Activated CD4-positive, alpha-beta T cell treated with anti-CD3 and anti-CD28 coated beads for 36 hours (primary cell): ENCODE measurements around the gene RASGRP2. TPM values are rescaled to one million over a fixed set of nuclear protein-coding genes. Genes with fewer than 3 reads are reported as not detected.
A peak's percentile ranks its signal among the peaks of the same experiment; 100 is the strongest.

ENCODE experiments used
- ATAC-seq: fragments of 200-7000 bp; cut with Tn5 transposase; one replicate; pipeline ENCODE4 v1.10.0; 2021; ENCODE audit warnings: mild to moderate bottlenecking, moderate library complexity
- CTCF ChIA-PET: fragments of 350-600 bp; sonication (Branson Sonifier 250); formaldehyde crosslinking; loops from one replicate; lab custom pipeline; 2021; ENCODE audit warnings: antibody characterized with exemption; lab: Charles Lee
- POLR2A ChIA-PET: fragments of 350-600 bp; sonication (Branson Sonifier 250); formaldehyde crosslinking; loops from one replicate; lab custom pipeline; 2021; ENCODE audit warnings: antibody characterized with exemption, inconsistent platforms; lab: Charles Lee
- DNase-seq: peaks from one replicate; pipeline ENCODE4 v3.0.0-alpha.2; 2020
- H3K27ac Mint-ChIP-seq: one replicate; pipeline ENCODE4 v1.8.0; 2021; ENCODE audit warnings: mixed read lengths
- H3K27me3 Mint-ChIP-seq: one replicate; pipeline ENCODE4 v1.8.0; 2021; ENCODE audit warnings: mixed read lengths
- H3K36me3 Mint-ChIP-seq: one replicate; pipeline ENCODE4 v1.8.0; 2021; ENCODE audit warnings: low read depth, mixed read lengths
- H3K4me1 Mint-ChIP-seq: one replicate; pipeline ENCODE4 v1.8.0; 2021; ENCODE audit warnings: mixed read lengths
- H3K4me3 Mint-ChIP-seq: one replicate; pipeline ENCODE4 v1.8.0; 2021; ENCODE audit warnings: mild to moderate bottlenecking, moderate library complexity, mixed read lengths
- H3K9me3 Mint-ChIP-seq: one replicate; pipeline ENCODE4 v1.8.0; 2021; ENCODE audit warnings: low read depth, mixed read lengths
- intact Hi-C, 2 experiments: fragments of 100-400 bp; cut with DNase I in 1 of 2; cut with micrococcal nuclease in 1 of 2; formaldehyde crosslinking; loops; one replicate each; pipeline versions ENCODE4 v1.14.2 to v1.15.1; 2022 to 2024; cut with DNase I, micrococcal nuclease
- total RNA-seq, 2 experiments: library from RNA; stranded (reverse); gene quantifications; one replicate each; pipeline ENCODE4 v1.2.3, GENCODE V29; 2021

Gene RASGRP2
- total RNA-seq, 2 experiments from 2014 or later, result 5.6 to 5.9 TPM

- ATAC-seq (no peak), DNase-seq (no peak)
- ChIA-PET CTCF (interaction anchor here (0.6 to 1.5 kb wide), 9 partner anchors 8 to 271 kb away, joined by 3 to 6 read pairs (median 4); no protein-coding TSS in a partner anchor), POLR2A (no interaction called here)
- H3K4me3 Mint-ChIP-seq, result peak overlapping the region; percentile 57
- no peaks in the 10 kb centered on the region for H3K36me3 Mint-ChIP-seq
- intact Hi-C loops, result loop anchor here (1.0 to 2.0 kb wide), 4 partner anchors 53 to 383 kb away; partner anchors contain the start of gene RPS6KA4 (in 1 of the 2)
- H3K9me3 Mint-ChIP-seq, result no peaks in the 10 kb centered on the region
- H3K27me3 Mint-ChIP-seq, result peaks cover 5% of the 10 kb centered on the region
- H3K4me1 Mint-ChIP-seq, result peaks cover 28% of the 10 kb centered on the region
- H3K27ac Mint-ChIP-seq, result no peak overlapping the region
These were observed 2.4 kb downstream of the RASGRP2 start for GRCh38 chr11:64741375-64742086.

GRCh38 chr11:64739871-64740270, 4.1 kb downstream of the RASGRP2 start:
- intact Hi-C loops, result no loop called here
- Mint-ChIP-seq H3K9me3 (no peaks in the 10 kb centered on the region), H3K27me3 (peaks cover 5% of the 10 kb centered on the region), H3K36me3 (no peaks in the 10 kb centered on the region), H3K4me1 (peaks cover 26% of the 10 kb centered on the region), H3K27ac (no peak overlapping the region), H3K4me3 (no peak overlapping the region)
- ChIA-PET POLR2A (no interaction called here), CTCF (interaction anchor here (0.9 to 1.4 kb wide), 2 partner anchors 20 to 51 kb away, joined by 3 to 7 read pairs; no protein-coding TSS in a partner anchor)
- ATAC-seq (no peak), DNase-seq (no peak)

- no peaks in the 10 kb centered on the region for H3K27me3 Mint-ChIP-seq
- CTCF ChIA-PET, result interaction anchor here (0.6 to 1.1 kb wide), 3 partner anchors 10 to 1446 kb away, joined by 3 to 5 read pairs (median 3); no protein-coding TSS in a partner anchor
- POLR2A ChIA-PET, result no interaction called here
- no peak overlapping the region for H3K4me3 Mint-ChIP-seq
- DNase-seq (no peak), ATAC-seq (no peak)
- no peaks in the 10 kb centered on the region for H3K9me3 Mint-ChIP-seq
- intact Hi-C loops, result no loop called here
- H3K36me3 Mint-ChIP-seq, result peaks cover 2% of the 10 kb centered on the region
- no peak overlapping the region for H3K27ac Mint-ChIP-seq
- peaks cover 17% of the 10 kb centered on the region for H3K4me1 Mint-ChIP-seq
These were observed 7.3 kb downstream of the RASGRP2 start for GRCh38 chr11:64736654-64737053.

DNA sequence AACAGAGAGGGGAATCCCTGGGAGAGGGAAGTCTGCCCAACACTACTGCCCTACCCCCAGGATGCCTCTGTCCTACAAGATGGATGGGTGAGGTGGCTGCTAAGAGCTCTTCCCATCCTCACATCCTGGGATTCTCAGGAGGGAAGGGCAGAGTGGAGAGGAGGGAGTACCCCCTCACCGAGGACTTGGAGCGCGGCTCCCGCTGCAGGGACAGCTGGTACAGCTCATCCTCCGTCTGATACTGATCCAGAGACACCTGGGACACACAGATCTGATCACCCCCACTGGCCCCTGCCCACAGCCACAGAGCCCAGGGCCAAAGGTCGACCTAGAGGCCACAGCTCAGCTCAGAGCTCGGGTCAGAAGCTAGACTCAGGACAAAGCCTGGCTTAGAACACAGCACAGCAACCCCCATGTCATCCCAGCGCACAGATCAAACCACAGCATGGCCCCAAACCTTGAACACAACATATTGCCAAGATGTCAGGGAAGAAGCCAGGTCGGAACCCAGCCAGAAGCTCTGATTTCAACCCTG, 8.2 kb downstream of the RASGRP2 start:
- DNase-seq (no peak), ATAC-seq (no peak)
- Mint-ChIP-seq H3K9me3 (no peaks in the 10 kb centered on the region), H3K4me3 (no peak overlapping the region), H3K4me1 (peaks cover 11% of the 10 kb centered on the region), H3K27me3 (no peaks in the 10 kb centered on the region), H3K27ac (peak overlapping the region; percentile 15), H3K36me3 (peaks cover 2% of the 10 kb centered on the region)
- intact Hi-C loops, result no loop called here
- ChIA-PET CTCF (interaction anchor here (0.6 to 1.1 kb wide), 3 partner anchors 29 to 386 kb away, joined by 3 to 5 read pairs (median 3); no protein-coding TSS in a partner anchor), POLR2A (no interaction called here)

- DNase-seq, result no peak
- intact Hi-C loops, result no loop called here
- ATAC-seq, result no peak
- H3K4me3 Mint-ChIP-seq, result no peak overlapping the region
- no peaks in the 10 kb centered on the region for H3K9me3 Mint-ChIP-seq
- POLR2A ChIA-PET, result no interaction called here
- CTCF ChIA-PET, result interaction anchor here (0.6 to 1.8 kb wide), 4 partner anchors 13 to 176 kb away, joined by 3 to 6 read pairs (median 4); no protein-coding TSS in a partner anchor
- H3K27me3 Mint-ChIP-seq, result no peaks in the 10 kb centered on the region
- H3K4me1 Mint-ChIP-seq, result peaks cover 11% of the 10 kb centered on the region
- H3K27ac Mint-ChIP-seq, result peak overlapping the region; percentile 53
- peaks cover 2% of the 10 kb centered on the region for H3K36me3 Mint-ChIP-seq
These were observed 8.9 kb downstream of the RASGRP2 start for GRCh38 chr11:64734811-64735724.

- H3K36me3 Mint-ChIP-seq, result peaks cover 2% of the 10 kb centered on the region
- H3K4me1 Mint-ChIP-seq, result peaks cover 8% of the 10 kb centered on the region
- POLR2A ChIA-PET, result no interaction called here
These were observed 12.3 kb downstream of the RASGRP2 start for GRCh38 chr11:64731601-64732000.

DNA sequence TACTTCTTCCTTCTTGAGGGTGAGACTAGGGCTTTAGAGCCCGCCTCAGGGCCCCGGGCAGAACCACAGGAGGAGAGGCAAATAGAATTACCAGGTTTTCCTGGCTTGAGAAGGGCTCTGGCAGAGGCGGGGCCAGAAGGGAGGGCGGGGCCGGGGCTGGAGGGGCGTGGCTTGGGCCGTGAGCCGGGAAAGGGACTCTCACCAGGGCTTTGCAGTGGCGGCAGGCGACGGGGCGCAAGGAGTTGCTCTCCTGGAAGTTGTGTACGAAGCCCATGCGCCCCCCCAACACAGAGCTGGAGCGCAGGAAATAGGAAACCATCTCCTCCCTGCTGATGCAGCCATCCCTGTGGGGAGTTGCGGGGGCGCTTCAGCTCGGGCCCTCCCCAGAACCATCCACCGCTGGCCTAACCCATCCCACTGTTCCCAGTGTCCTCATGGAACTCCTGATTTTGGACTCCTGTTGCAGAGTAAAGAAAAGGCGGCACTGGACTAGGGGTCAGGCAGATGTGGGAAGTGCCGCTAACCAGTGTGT, 14.0 kb downstream of the RASGRP2 start:
- H3K27me3 Mint-ChIP-seq, result no peaks in the 10 kb centered on the region
- peaks cover 2% of the 10 kb centered on the region for H3K36me3 Mint-ChIP-seq
- H3K27ac Mint-ChIP-seq, result no peak overlapping the region
- CTCF ChIA-PET, result interaction anchor here (0.7 kb wide), 1 partner anchor 13 kb away, joined by 3 read pairs; no protein-coding TSS in a partner anchor
- peaks cover 6% of the 10 kb centered on the region for H3K4me1 Mint-ChIP-seq
- ATAC-seq, result peak; percentile 51
- intact Hi-C loops, result no loop called here
- DNase-seq, result peak; percentile 64
- POLR2A ChIA-PET, result interaction anchor here (0.7 kb wide), 1 partner anchor 47 kb away, joined by 4 read pairs; no protein-coding TSS in a partner anchor
- no peaks in the 10 kb centered on the region for H3K9me3 Mint-ChIP-seq
- H3K4me3 Mint-ChIP-seq, result no peak overlapping the region

More at GRCh38 chr11:64731601-64732000, 12.3 kb downstream of the RASGRP2 start:
- Mint-ChIP-seq H3K4me3 (no peak overlapping the region), H3K27me3 (no peaks in the 10 kb centered on the region), H3K9me3 (no peaks in the 10 kb centered on the region), H3K27ac (no peak overlapping the region)
- CTCF ChIA-PET, result interaction anchor here (1.0 to 1.1 kb wide), 2 partner anchors 16 to 43 kb away, joined by 3 to 4 read pairs; no protein-coding TSS in a partner anchor
- no peak for DNase-seq
- intact Hi-C loops, result no loop called here
- no peak for ATAC-seq

GRCh38 chr11:64728757-64729365, 15.1 kb downstream of the RASGRP2 start:
- ATAC-seq (no peak), DNase-seq (no peak)
- no peak overlapping the region for H3K4me3 Mint-ChIP-seq
- ChIA-PET POLR2A (interaction anchor here (0.7 kb wide), 1 partner anchor 48 kb away, joined by 4 read pairs; no protein-coding TSS in a partner anchor), CTCF (no interaction called here)
- peaks cover 2% of the 10 kb centered on the region for H3K36me3 Mint-ChIP-seq
- intact Hi-C loops, result no loop called here
- no peaks in the 10 kb centered on the region for H3K9me3 Mint-ChIP-seq
- no peak overlapping the region for H3K27ac Mint-ChIP-seq
- no peaks in the 10 kb centered on the region for H3K27me3 Mint-ChIP-seq
- H3K4me1 Mint-ChIP-seq, result peaks cover 11% of the 10 kb centered on the region

- ATAC-seq (no peak), DNase-seq (no peak)
- Mint-ChIP-seq H3K9me3 (no peaks in the 10 kb centered on the region), H3K36me3 (no peaks in the 10 kb centered on the region), H3K27me3 (peaks cover 5% of the 10 kb centered on the region), H3K4me3 (no peak overlapping the region), H3K4me1 (peaks cover 11% of the 10 kb centered on the region), H3K27ac (no peak overlapping the region)
- CTCF ChIA-PET, result interaction anchor here (0.7 to 0.9 kb wide), 2 partner anchors 12 to 15 kb away, joined by 4 to 5 read pairs; no protein-coding TSS in a partner anchor
- intact Hi-C loops, result no loop called here
- POLR2A ChIA-PET, result no interaction called here
These were observed 16.9 kb downstream of the RASGRP2 start for GRCh38 chr11:64726867-64727530.

DNA sequence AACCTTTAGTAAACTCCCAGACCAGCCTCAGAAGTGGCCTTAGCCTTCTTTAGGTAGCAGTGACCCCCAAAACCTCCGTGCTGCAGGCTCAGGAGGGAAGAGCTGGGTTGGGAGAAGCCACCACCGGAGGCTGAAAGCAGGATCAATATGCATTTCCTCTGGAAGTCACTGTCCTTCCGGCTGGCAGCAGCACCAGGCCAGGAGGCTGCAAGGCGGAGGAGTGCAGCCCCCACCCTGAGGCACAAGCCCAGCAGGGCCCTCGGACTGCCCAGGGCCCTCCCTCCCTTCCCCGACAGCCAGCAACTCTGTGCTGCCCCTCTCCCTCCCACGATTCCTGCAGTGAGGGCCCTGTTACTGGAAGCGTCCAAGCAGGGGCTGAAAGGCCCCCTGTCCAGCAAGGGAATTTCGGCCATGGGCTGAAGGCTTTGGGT, 17.7 kb downstream of the RASGRP2 start:
- CTCF ChIA-PET, result no interaction called here
- no peak overlapping the region for H3K4me3 Mint-ChIP-seq
- intact Hi-C loops, result no loop called here

More for the DNA sequence above, 17.7 kb downstream of the RASGRP2 start:
- Mint-ChIP-seq H3K36me3 (no peaks in the 10 kb centered on the region), H3K4me1 (peaks cover 11% of the 10 kb centered on the region), H3K27me3 (peaks cover 11% of the 10 kb centered on the region), H3K9me3 (no peaks in the 10 kb centered on the region), H3K27ac (no peak overlapping the region)
- POLR2A ChIA-PET, result no interaction called here
- ATAC-seq (no peak), DNase-seq (no peak)
